ENCODE data around the gene CFAP45. TPM values are rescaled to one million over a fixed set of nuclear protein-coding genes. Genes with fewer than 3 reads are reported as not detected.

Gene CFAP45
- total RNA-seq, 1 experiment from 2014 or later, result 0.48 TPM

- no peak for TF ChIP-seq CDX4 (CRISPR knock-in tag; IDR thresholded peaks at IDR 0.05; ENCODE audit: borderline replicate concordance)
- no peak for TF ChIP-seq ETV6 (CRISPR knock-in tag; IDR thresholded peaks at IDR 0.05)
Measured at GRCh38 chr1:159942632-159943277, 42.8 kb upstream of the CFAP45 start (continued).

- H3K4me3 Mint-ChIP-seq, result no peak overlapping the region
- H3K4me1 Mint-ChIP-seq, result peaks cover 58% of the 10 kb centered on the region
- no peak for ATAC-seq
- peaks cover 5% of the 10 kb centered on the region; the same call in 1 of the 2 replicates for H3K36me3 Mint-ChIP-seq
- no peaks in the 10 kb centered on the region for H3K9me3 Mint-ChIP-seq
- ChIA-PET POLR2A (no interaction called here), CTCF (interaction anchor here (1.5 to 10.6 kb wide), 3 partner anchors 49 to 65 kb away, joined by 5 to 202 read pairs (median 100); no protein-coding TSS in a partner anchor)
- no peak for DNase-seq (ENCODE audit: low spot score)
- H3K27me3 Mint-ChIP-seq (ENCODE audit: low read depth), result no peaks in the 10 kb centered on the region
- no peak overlapping the region; the same call in 1 of the 2 replicates for H3K27ac Mint-ChIP-seq
- no peak for TF ChIP-seq ARID4B (CRISPR knock-in tag; IDR thresholded peaks at IDR 0.05; ENCODE audit: borderline replicate concordance)
- TF ChIP-seq ZBTB21 (CRISPR knock-in tag; IDR thresholded peaks at IDR 0.05; ENCODE audit: borderline replicate concordance), result no peak
- TF ChIP-seq CREM (CRISPR knock-in tag; IDR thresholded peaks at IDR 0.05), result no peak
- no peak for TF ChIP-seq PRRX2 (CRISPR knock-in tag; IDR thresholded peaks at IDR 0.05)
- TF ChIP-seq IRF1 (CRISPR knock-in tag; IDR thresholded peaks at IDR 0.05), result no peak
- TF ChIP-seq ATF2 (CRISPR knock-in tag; IDR thresholded peaks at IDR 0.05; ENCODE audit: borderline replicate concordance, low read depth), result no peak
- TF ChIP-seq AR (CRISPR knock-in tag; IDR thresholded peaks at IDR 0.05), result no peak
- TF ChIP-seq ZNF317 (CRISPR knock-in tag; IDR thresholded peaks at IDR 0.05; ENCODE audit: borderline replicate concordance, low read depth), result no peak
- no peak for TF ChIP-seq ZBTB43 (CRISPR knock-in tag; IDR thresholded peaks at IDR 0.05)
- no peak for TF ChIP-seq ZNF425 (CRISPR knock-in tag; conservative IDR thresholded peaks at IDR 0.05)
- TF ChIP-seq USF1 (CRISPR knock-in tag; IDR thresholded peaks at IDR 0.05), result no peak
- no peak for TF ChIP-seq ESRRA (CRISPR knock-in tag; IDR thresholded peaks at IDR 0.05; ENCODE audit: borderline replicate concordance)
- no peak for TF ChIP-seq ATF3 (CRISPR knock-in tag; conservative IDR thresholded peaks at IDR 0.05)
Measured at GRCh38 chr1:159941591-159942560, 41.9 kb upstream of the CFAP45 start.
